ENCODE measurements around the gene ANAPC4.

ANAPC4 gene

DNA sequence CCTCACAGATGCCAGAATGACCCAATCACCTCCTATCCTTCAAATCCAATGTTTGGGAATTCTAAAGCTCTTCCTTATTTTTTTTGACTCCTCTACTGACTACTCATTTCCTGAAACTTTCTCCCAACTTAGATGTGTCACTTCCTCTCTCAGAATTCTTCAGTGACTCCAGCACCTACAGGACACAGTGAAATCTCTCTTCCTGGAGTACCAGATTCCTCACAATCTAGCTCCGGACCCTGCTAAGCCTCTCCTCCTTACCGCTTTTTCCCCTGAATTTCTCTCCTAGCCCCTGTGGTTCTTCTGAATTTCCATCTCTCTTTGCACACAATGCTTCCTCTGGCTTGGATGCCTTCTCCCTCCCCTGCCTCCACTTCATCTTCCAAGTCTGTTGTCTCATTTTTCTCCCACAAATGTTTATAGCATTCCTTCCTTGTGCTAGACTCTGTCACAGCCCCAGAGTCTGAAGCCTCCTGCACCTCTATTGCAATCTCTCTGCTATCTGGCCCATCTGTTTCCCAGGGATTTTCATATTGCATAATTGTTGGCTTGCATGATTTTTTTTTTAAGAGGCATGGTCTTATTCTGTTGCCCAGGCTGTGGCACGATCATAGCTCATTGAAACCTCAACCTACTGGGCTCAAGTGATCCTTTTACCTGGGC lies 80.1 kb downstream of the ANAPC4 start:
- TF ChIP-seq TAF1 (IDR thresholded peaks at IDR 0.05; ENCODE audit: borderline replicate concordance, insufficient read depth, low read length) (no peak), SIN3A (IDR thresholded peaks at IDR 0.05; ENCODE audit: borderline replicate concordance, insufficient read depth, low read length) (no peak), FOXP2 (optimal IDR thresholded peaks at IDR 0.05; ENCODE audit: borderline replicate concordance, extremely low read depth, extremely low read length, insufficient read depth) (no peak), POLR2AphosphoS5 (IDR thresholded peaks at IDR 0.05; ENCODE audit: low read depth, low read length) (no peak), REST (IDR thresholded peaks at IDR 0.05; ENCODE audit: insufficient read depth in 1 of 2, low read depth in 2 of 2, low read length in 2 of 2) (no peak)

DNA sequence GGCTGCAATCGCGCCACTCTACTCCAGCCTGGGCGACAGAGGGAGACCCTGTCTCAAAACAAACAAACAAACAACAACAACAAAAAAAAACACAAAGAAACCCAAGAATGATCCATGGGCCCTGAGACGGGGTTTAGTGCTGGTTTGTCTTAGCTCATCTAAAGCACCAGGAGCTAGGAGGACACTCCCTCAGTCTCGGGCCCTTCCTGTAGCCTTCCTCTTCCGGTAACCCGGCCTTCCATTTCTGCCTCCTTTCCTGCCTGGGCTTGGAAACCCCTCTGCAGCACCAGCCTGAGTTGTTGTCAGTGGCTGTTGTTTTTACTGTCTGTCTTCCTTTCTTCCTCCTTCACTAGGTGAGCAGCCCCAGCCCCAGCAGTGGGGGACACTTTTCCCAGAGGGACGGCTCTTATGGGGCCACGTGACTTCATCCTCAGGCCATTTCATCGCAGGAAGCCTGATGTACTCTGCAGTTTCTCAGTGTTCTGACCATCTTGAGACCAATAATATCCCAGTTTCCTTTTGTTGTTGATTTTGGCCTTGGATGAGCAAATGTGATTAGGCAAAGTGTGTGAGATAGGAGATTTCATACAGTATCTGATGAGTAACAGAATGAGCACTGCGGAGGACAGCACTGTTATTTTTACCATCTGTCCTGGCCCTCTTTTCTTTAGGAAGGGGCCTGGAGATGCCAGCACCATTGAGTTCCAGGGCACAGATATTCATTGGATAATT lies 90.1 kb downstream of the ANAPC4 start:
- TF ChIP-seq FOXP2 (optimal IDR thresholded peaks at IDR 0.05; ENCODE audit: borderline replicate concordance, extremely low read depth, extremely low read length, insufficient read depth): no peak
- TF ChIP-seq TAF1 (IDR thresholded peaks at IDR 0.05; ENCODE audit: borderline replicate concordance, insufficient read depth, low read length): no peak
- TF ChIP-seq REST (IDR thresholded peaks at IDR 0.05; ENCODE audit: insufficient read depth in 1 of 2, low read depth in 2 of 2, low read length in 2 of 2): no peak
- TF ChIP-seq SIN3A (IDR thresholded peaks at IDR 0.05; ENCODE audit: borderline replicate concordance, insufficient read depth, low read length): no peak
- TF ChIP-seq POLR2AphosphoS5 (IDR thresholded peaks at IDR 0.05; ENCODE audit: low read depth, low read length): no peak

DNA sequence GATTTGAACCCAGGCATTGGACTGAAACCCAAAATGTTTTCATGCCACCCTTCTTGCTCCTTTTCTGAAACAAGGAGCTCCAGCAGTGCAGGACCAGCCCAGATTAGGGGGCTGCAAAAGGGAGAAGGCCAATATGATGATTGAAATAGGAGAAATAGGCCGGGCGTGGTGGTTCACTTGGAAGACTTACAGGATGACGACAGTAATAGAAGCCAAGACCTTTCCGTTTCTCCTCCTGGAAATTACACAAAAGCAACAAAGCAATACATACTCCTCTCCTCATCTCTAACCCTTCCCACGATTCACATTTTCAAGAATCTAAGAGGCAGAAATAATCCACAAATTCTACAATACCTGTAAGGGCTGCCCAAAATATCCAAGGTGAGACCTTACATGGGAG lies 90.8 kb downstream of the ANAPC4 start:
- TF ChIP-seq TAF1 (IDR thresholded peaks at IDR 0.05; ENCODE audit: borderline replicate concordance, insufficient read depth, low read length) (no peak), POLR2AphosphoS5 (IDR thresholded peaks at IDR 0.05; ENCODE audit: low read depth, low read length) (no peak), REST (IDR thresholded peaks at IDR 0.05; ENCODE audit: insufficient read depth in 1 of 2, low read depth in 2 of 2, low read length in 2 of 2) (no peak), FOXP2 (optimal IDR thresholded peaks at IDR 0.05; ENCODE audit: borderline replicate concordance, extremely low read depth, extremely low read length, insufficient read depth) (no peak), SIN3A (IDR thresholded peaks at IDR 0.05; ENCODE audit: borderline replicate concordance, insufficient read depth, low read length) (no peak)
